K562 (cell line): ENCODE measurements around the gene CSKMT. TPM values are rescaled to one million over a fixed set of nuclear protein-coding genes. Genes with fewer than 3 reads are reported as not detected.

Experiments used
- CTCF ChIP-seq, 3 experiments: IDR thresholded peaks in 2 of 3; conservative IDR thresholded peaks in 1 of 3; 2 replicates each; pipeline ENCODE4 v1.5.1; 2011 to 2012; ENCODE audit warnings: low read length in 3 of 3, mild to moderate bottlenecking in 3 of 3, control low read depth in 2 of 3, improper control_type of control experiment in 1 of 3, inconsistent platforms in 1 of 3, low read depth in 1 of 3, mixed read lengths in 1 of 3, moderate library complexity in 1 of 3; ENCODE audit not compliant: insufficient read depth in 2 of 3
- ESRRA ChIP-seq: fragments of 450-650 bp; IDR thresholded peaks from 2 replicates; pipeline ENCODE4 v1.6.1; 2014; ENCODE audit warnings: low read depth, mild to moderate bottlenecking, moderate library complexity, borderline replicate concordance
- JUND ChIP-seq, 2 experiments: IDR thresholded peaks; 2 replicates in 1 of 2; 3 replicates in 1 of 2; pipeline ENCODE4 v1.6.1; 2011; ENCODE audit warnings: borderline replicate concordance in 2 of 2, low read depth in 2 of 2, low read length in 2 of 2, improper control_type of control experiment in 1 of 2, missing biosample characterization in 1 of 2, missing genetic modification characterization in 1 of 2, missing genetic modification reagents in 1 of 2
- MAX ChIP-seq: sonication (generic); formaldehyde crosslinking; IDR thresholded peaks from 2 replicates; pipeline ENCODE4 v1.9.0; 2022; ENCODE audit warnings: mild to moderate bottlenecking, missing genetic modification reagents
- MYBL2 ChIP-seq, 2 experiments: fragments of 450-650 bp in 1 of 2; sonication (generic) in 1 of 2; formaldehyde crosslinking in 1 of 2; IDR thresholded peaks; 2 replicates each; pipeline versions ENCODE4 v1.6.1 to v1.8.1; 2017 to 2022; ENCODE audit warnings: borderline replicate concordance in 1 of 2, inconsistent platforms in 1 of 2, low read depth in 1 of 2, mild to moderate bottlenecking in 1 of 2, missing genetic modification reagents in 1 of 2, moderate library complexity in 1 of 2
- MYC ChIP-seq, 2 experiments: fragments of 250-450 bp in 1 of 2; sonication (Bioruptor Pico) in 1 of 2; IDR thresholded peaks; 2 replicates each; pipeline versions ENCODE4 v1.5.1 to v1.6.1; 2012 to 2021; ENCODE audit warnings: low read depth in 2 of 2, borderline replicate concordance in 1 of 2, improper control_type of control experiment in 1 of 2, low read length in 1 of 2, mild to moderate bottlenecking in 1 of 2, moderate library complexity in 1 of 2
- RBM17 ChIP-seq: fragments of 200-400 bp; formaldehyde crosslinking; IDR thresholded peaks from 2 replicates; pipeline ENCODE4 v1.6.1; 2017; ENCODE audit warnings: low read depth, mild to moderate bottlenecking, low read length, borderline replicate concordance
- REST ChIP-seq, 2 experiments: fragments of 450-650 bp; formaldehyde crosslinking in 1 of 2; IDR thresholded peaks; 2 replicates each; pipeline versions ENCODE4 v1.4.0 to v1.6.1; 2014 to 2020; ENCODE audit warnings: mild to moderate bottlenecking in 2 of 2, borderline replicate concordance in 1 of 2, low read depth in 1 of 2
- RUNX1 ChIP-seq: sonication (generic); IDR thresholded peaks from 2 replicates; pipeline ENCODE4 v1.6.1; 2016; ENCODE audit warnings: antibody characterized with exemption, low read depth
- TCFL5 ChIP-seq: fragments of 250-450 bp; sonication (Bioruptor Pico); conservative IDR thresholded peaks from 2 replicates; pipeline ENCODE4 v1.6.1; 2021; ENCODE audit warnings: mild to moderate bottlenecking, moderate library complexity, matching md5 sums
- XRCC5 ChIP-seq: fragments of 200-400 bp; formaldehyde crosslinking; IDR thresholded peaks from 2 replicates; pipeline ENCODE4 v1.6.1; 2017; ENCODE audit warnings: low read depth, mild to moderate bottlenecking, low read length
- ZBTB17 ChIP-seq: fragments of 450-650 bp; formaldehyde crosslinking; IDR thresholded peaks from 2 replicates; pipeline ENCODE4 v1.4.0; 2020; ENCODE audit warnings: mild to moderate bottlenecking
- ZBTB7A ChIP-seq: IDR thresholded peaks from 2 replicates; pipeline ENCODE4 v1.6.1; 2011; ENCODE audit warnings: low read depth, mild to moderate bottlenecking, low read length, moderate library complexity, borderline replicate concordance; ENCODE audit not compliant: control insufficient read depth
- ZNF507 ChIP-seq: conservative IDR thresholded peaks from 2 replicates; pipeline ENCODE4 v1.6.1; 2017; ENCODE audit warnings: missing genetic modification characterization, missing compliant biosample characterization
- polyA plus RNA-seq, 8 experiments: library from polyadenylated mRNA; depleted of rRNA in 4 of 8; stranded (reverse) in 5 of 8; unstranded in 3 of 8; fragments of >200 nt; fragmentation: Nextera tagmentation in 2 of 8; fragmentation: Illumina TruSeq in 1 of 8; extraction: Ambion mirVana in 2 of 8; extraction: Trizol in 1 of 8; gene quantifications; 2 replicates each; pipeline versions ENCODE4 v1.2.1 to v1.2.3, GENCODE V29; 2011 to 2014; ENCODE audit warnings: inconsistent platforms in 1 of 8, missing spikeins in 1 of 8
- total RNA-seq, 7 experiments: library from RNA; depleted of rRNA in 6 of 7; stranded (reverse); fragments of >200 nt in 6 of 7; fragmentation: Illumina TruSeq in 2 of 7; extraction: Trizol in 2 of 7; gene quantifications; 2 replicates each; pipeline versions ENCODE4 v1.2.1 to v1.2.3, GENCODE V29; 2011 to 2021; ENCODE audit warnings: low replicate concordance in 1 of 7

The CSKMT gene
- total and polyA plus RNA-seq, 9 of the 15 experiments (the other 6 are each of a cell fraction or from before 2014, with no cell fraction given), result 10.3 to 108 (median 27.2) TPM

GRCh38 chr11:62671608-62672389 is 6.7 kb downstream of the CSKMT start, which contains the start of the genes LBHD1 and UQCC3 (continued):
- no peak for TF ChIP-seq REST (IDR thresholded peaks at IDR 0.05; ENCODE audit: borderline replicate concordance)
- 0 out of 2 replicates have a peak, but pooled peaks have one; percentile 27 for TF ChIP-seq REST (CRISPR knock-in tag; IDR thresholded peaks at IDR 0.05; ENCODE audit: low read depth)
- no peak for TF ChIP-seq RUNX1
- peak; percentile 73; the same call in 1 of the 2 replicates for TF ChIP-seq ESRRA
- TF ChIP-seq ZNF507 (tag), result no peak
- TF ChIP-seq XRCC5, result peak; percentile 5; the same call in 1 of the 2 replicates
- TF ChIP-seq MAX (CRISPR knock-in tag), result peak; percentile 85; the same call in 1 of the 2 replicates
- no peak for TF ChIP-seq MYBL2 (IDR thresholded peaks at IDR 0.05; ENCODE audit: low read depth)
- TF ChIP-seq MYBL2 (CRISPR knock-in tag; IDR thresholded peaks at IDR 0.05; ENCODE audit: borderline replicate concordance), result no peak
- no peak for TF ChIP-seq JUND (IDR thresholded peaks at IDR 0.05; ENCODE audit: borderline replicate concordance, low read depth, low read length)
- TF ChIP-seq JUND (tag; IDR thresholded peaks at IDR 0.05; ENCODE audit: borderline replicate concordance, low read depth, low read length), result peak; percentile 3; the same call in 1 of the 3 replicates
- no peak for TF ChIP-seq ZBTB7A
- TF ChIP-seq ZBTB17 (CRISPR knock-in tag), result no peak
- no peak for TF ChIP-seq RBM17
- TF ChIP-seq CTCF (IDR thresholded peaks at IDR 0.05 in 2 of 3, conservative IDR thresholded peaks at IDR 0.05 in 1 of 3; ENCODE audit: insufficient read depth in 2 of 3, low read depth in 1 of 3, low read length in 3 of 3), result no peak
- peak; percentile 92 for TF ChIP-seq MYC (IDR thresholded peaks at IDR 0.05; ENCODE audit: low read depth, low read length)
- peak; percentile 74; the same call in 1 of the 2 replicates for TF ChIP-seq MYC (CRISPR knock-in tag; IDR thresholded peaks at IDR 0.05; ENCODE audit: borderline replicate concordance, low read depth)
- no peak for TF ChIP-seq TCFL5 (CRISPR knock-in tag)
